NCI-H1048 (cell line): ENCODE data around the gene ITGB8.

Source experiments
- DNase-seq: peaks from one replicate; lab custom pipeline; 2025; lab: John Stamatoyannopoulos, UW

Gene ITGB8

GRCh38 chr7:20343205-20343604 is 12.5 kb downstream of the ITGB8 start:
- no peak for DNase-seq

- DNase-seq: no peak
These were observed 13.2 kb downstream of the ITGB8 start for GRCh38 chr7:20343941-20344340.

GRCh38 chr7:20344396-20344795 is 13.7 kb downstream of the ITGB8 start:
- no peak for DNase-seq

GRCh38 chr7:20346577-20346976 is 15.9 kb downstream of the ITGB8 start:
- no peak for DNase-seq

GRCh38 chr7:20347680-20348079 is 17.0 kb downstream of the ITGB8 start:
- DNase-seq: no peak

GRCh38 chr7:20348125-20348807 is 17.6 kb downstream of the ITGB8 start:
- DNase-seq: no peak

- DNase-seq: no peak
These were observed 19.8 kb downstream of the ITGB8 start for GRCh38 chr7:20350518-20350951.

GRCh38 chr7:20350996-20351692 is 20.4 kb downstream of the ITGB8 start:
- no peak for DNase-seq

- no peak for DNase-seq
These were observed 21.2 kb downstream of the ITGB8 start for GRCh38 chr7:20351901-20352300.

- no peak for DNase-seq
These were observed 22.0 kb downstream of the ITGB8 start for GRCh38 chr7:20352573-20353306.

- no peak for DNase-seq
These were observed 24.2 kb downstream of the ITGB8 start for GRCh38 chr7:20354610-20355528.

GRCh38 chr7:20358106-20358505 is 27.4 kb downstream of the ITGB8 start:
- no peak for DNase-seq

- no peak for DNase-seq
These were observed 28.1 kb downstream of the ITGB8 start for GRCh38 chr7:20358762-20359282.

GRCh38 chr7:20359341-20359963 is 28.8 kb downstream of the ITGB8 start:
- DNase-seq: no peak

GRCh38 chr7:20362574-20363253 is 32.0 kb downstream of the ITGB8 start:
- no peak for DNase-seq

- DNase-seq: no peak
These were observed 34.0 kb downstream of the ITGB8 start for GRCh38 chr7:20364571-20365196.

- DNase-seq: no peak
These were observed 34.8 kb downstream of the ITGB8 start for GRCh38 chr7:20365486-20365885.

GRCh38 chr7:20374399-20374798 is 43.7 kb downstream of the ITGB8 start:
- DNase-seq: no peak

- DNase-seq: no peak
These were observed 46.1 kb downstream of the ITGB8 start for GRCh38 chr7:20376796-20377195.

GRCh38 chr7:20381406-20382034 is 50.8 kb downstream of the ITGB8 start:
- no peak for DNase-seq
